H9 (cell line): Measurements from ENCODE around the gene SEMA4D. TPM values are rescaled to one million over a fixed set of nuclear protein-coding genes. Genes with fewer than 3 reads are reported as not detected.

Source experiments
- DNase-seq: peaks from one replicate; pipeline ENCODE4 v3.0.0-alpha.2; 2017
- H2AFZ ChIP-seq: one replicate; pipeline ENCODE4 v1.6.1; 2013; ENCODE audit warnings: mild to moderate bottlenecking, low read length, control low read depth, moderate library complexity
- H2AK5ac ChIP-seq: 2 replicates; pipeline ENCODE4 v1.6.1; 2013; ENCODE audit warnings: low read length, control low read depth, mixed read lengths; ENCODE audit not compliant: insufficient read length
- H2BK120ac ChIP-seq: one replicate; pipeline ENCODE4 v1.6.1; 2013; ENCODE audit warnings: low read depth, mild to moderate bottlenecking, low read length, control low read depth, inconsistent platforms; ENCODE audit not compliant: poor library complexity, severe bottlenecking
- H2BK12ac ChIP-seq: 2 replicates; pipeline ENCODE4 v1.6.1; 2013; ENCODE audit warnings: low read length, control low read depth, mixed read lengths, low read depth; ENCODE audit not compliant: insufficient read length
- H2BK15ac ChIP-seq: 2 replicates; pipeline ENCODE4 v1.6.1; 2013; ENCODE audit warnings: low read depth, low read length, control low read depth
- H2BK20ac ChIP-seq: one replicate; pipeline ENCODE4 v1.6.1; 2013; ENCODE audit warnings: low read depth, mild to moderate bottlenecking, low read length, control low read depth, inconsistent platforms; ENCODE audit not compliant: poor library complexity, severe bottlenecking
- H2BK5ac ChIP-seq: 2 replicates; pipeline ENCODE4 v1.6.1; 2013; ENCODE audit warnings: low read length, control low read depth, mixed read lengths; ENCODE audit not compliant: insufficient read length
- H3K14ac ChIP-seq: 2 replicates; pipeline ENCODE4 v1.6.1; 2013; ENCODE audit warnings: low read length, control low read depth; ENCODE audit not compliant: insufficient read depth
- H3K18ac ChIP-seq: 2 replicates; pipeline ENCODE4 v1.6.1; 2013; ENCODE audit warnings: low read depth, mild to moderate bottlenecking, mixed read lengths, low read length, control low read depth; ENCODE audit not compliant: insufficient read length
- H3K23ac ChIP-seq: 2 replicates; pipeline ENCODE4 v1.6.1; 2013; ENCODE audit warnings: low read length, control low read depth, mixed read lengths, low read depth; ENCODE audit not compliant: insufficient read length
- H3K23me2 ChIP-seq: 2 replicates; pipeline ENCODE4 v1.6.1; 2013; ENCODE audit warnings: low read depth, mild to moderate bottlenecking, mixed read lengths, low read length, control low read depth; ENCODE audit not compliant: insufficient read length, poor library complexity, severe bottlenecking
- H3K27ac ChIP-seq: 2 replicates; pipeline ENCODE4 v1.5.1; 2013; ENCODE audit warnings: low read length, control low read depth, mixed read lengths, low read depth; ENCODE audit not compliant: insufficient read length
- H3K27me3 ChIP-seq: 2 replicates; pipeline ENCODE4 v1.6.1; 2013; ENCODE audit warnings: low read length, control low read depth, inconsistent platforms; ENCODE audit not compliant: insufficient read depth
- H3K4ac ChIP-seq: 2 replicates; pipeline ENCODE4 v1.6.1; 2013; ENCODE audit warnings: low read depth, mild to moderate bottlenecking, control low read depth, inconsistent platforms, low read length, moderate library complexity
- H3K4me1 ChIP-seq: 2 replicates; pipeline ENCODE4 v1.6.1; 2013; ENCODE audit warnings: low read length, control low read depth, inconsistent platforms; ENCODE audit not compliant: insufficient read depth
- H3K4me2 ChIP-seq: 2 replicates; pipeline ENCODE4 v1.6.1; 2013; ENCODE audit warnings: low read length, control low read depth, mixed read lengths; ENCODE audit not compliant: insufficient read length, insufficient read depth
- H3K56ac ChIP-seq: 2 replicates; pipeline ENCODE4 v1.6.1; 2013; ENCODE audit warnings: low read depth, mild to moderate bottlenecking, mixed read lengths, low read length, control low read depth; ENCODE audit not compliant: insufficient read length
- H3K79me1 ChIP-seq: 2 replicates; pipeline ENCODE4 v1.6.1; 2013; ENCODE audit warnings: low read depth, mild to moderate bottlenecking, moderate library complexity, low read length, control low read depth, inconsistent platforms; ENCODE audit not compliant: insufficient read depth, poor library complexity, severe bottlenecking
- H3K79me2 ChIP-seq: 2 replicates; pipeline ENCODE4 v1.6.1; 2013; ENCODE audit warnings: low read length, control low read depth, inconsistent platforms; ENCODE audit not compliant: insufficient read depth
- H3K9ac ChIP-seq: 2 replicates; pipeline ENCODE4 v1.6.1; 2013; ENCODE audit warnings: low read length, control low read depth, mixed read lengths; ENCODE audit not compliant: insufficient read length; ENCODE audit errors: extremely low read depth
- H3K9me3 ChIP-seq: one replicate; pipeline ENCODE4 v1.6.1; 2013; ENCODE audit warnings: low read depth, low read length, inconsistent platforms; ENCODE audit not compliant: control insufficient read depth
- H3T11ph ChIP-seq: one replicate; pipeline ENCODE4 v1.6.1; 2013; ENCODE audit warnings: mild to moderate bottlenecking, low read length, control low read depth, inconsistent platforms
- H4K20me1 ChIP-seq: one replicate; pipeline ENCODE4 v1.6.1; 2013; ENCODE audit not compliant: control insufficient read depth, insufficient read length, insufficient read depth
- H4K5ac ChIP-seq: 2 replicates; pipeline ENCODE4 v1.6.1; 2013; ENCODE audit warnings: low read depth, mild to moderate bottlenecking, mixed read lengths, low read length, control low read depth; ENCODE audit not compliant: insufficient read length
- H4K8ac ChIP-seq: replicated peaks from 2 replicates; pipeline ENCODE4 v1.6.1; 2013; ENCODE audit warnings: low read length, control low read depth, mixed read lengths, low read depth; ENCODE audit not compliant: insufficient read length
- H4K91ac ChIP-seq: 2 replicates; pipeline ENCODE4 v1.6.1; 2013; ENCODE audit warnings: low read depth, mild to moderate bottlenecking, moderate library complexity, mixed read lengths, low read length, control low read depth; ENCODE audit not compliant: insufficient read length
- H3K27ac Mint-ChIP-seq, 3 experiments: 2 replicates in 2 of 3; 3 replicates in 1 of 3; pipeline ENCODE4 v1.8.0; 2020 to 2021; ENCODE audit warnings: mixed read lengths in 3 of 3, mild to moderate bottlenecking in 1 of 3, moderate library complexity in 1 of 3
- H3K27me3 Mint-ChIP-seq: 2 replicates; pipeline ENCODE4 v1.8.0; 2021; ENCODE audit warnings: low read depth, mild to moderate bottlenecking, moderate library complexity, mixed read lengths
- H3K36me3 Mint-ChIP-seq, 3 experiments: 2 replicates in 2 of 3; 3 replicates in 1 of 3; pipeline ENCODE4 v1.8.0; 2020 to 2021; ENCODE audit warnings: low read depth in 3 of 3, mixed read lengths in 3 of 3; ENCODE audit not compliant: insufficient read depth in 1 of 3
- H3K4me1 Mint-ChIP-seq, 2 experiments: 2 replicates each; pipeline ENCODE4 v1.8.0; 2020; ENCODE audit warnings: mixed read lengths in 2 of 2
- H3K4me3 Mint-ChIP-seq, 2 experiments: 2 replicates in 1 of 2; 3 replicates in 1 of 2; pipeline ENCODE4 v1.8.0; 2020 to 2021; ENCODE audit warnings: mild to moderate bottlenecking in 2 of 2, mixed read lengths in 2 of 2, moderate library complexity in 1 of 2
- H3K9me3 Mint-ChIP-seq, 2 experiments: 2 replicates in 1 of 2; 3 replicates in 1 of 2; pipeline ENCODE4 v1.8.0; 2020; ENCODE audit warnings: mild to moderate bottlenecking in 2 of 2, mixed read lengths in 2 of 2, moderate library complexity in 1 of 2
- CTCF ChIP-seq: fragments of 200-600 bp; sonication (generic); conservative IDR thresholded peaks from 3 replicates; pipeline ENCODE4 v1.8.0; 2021; ENCODE audit warnings: antibody characterized with exemption, mild to moderate bottlenecking
- WGBS: extraction: QIAGEN DNeasy Blood & Tissue Kit; methylation state at CpG from one replicate; pipeline ENCODE4 v1.1.7; 2013; ENCODE audit warnings: missing lambda C conversion rate, low lambda C conversion rate, mixed read lengths; ENCODE audit not compliant: insufficient read length; ENCODE audit errors: extremely low coverage; 5-methylcytosine and 5-hydroxymethylcytosine counted together
- total RNA-seq: library from RNA; stranded (reverse); gene quantifications from 2 replicates; pipeline ENCODE4 v1.2.1, GENCODE V29; 2021

SEMA4D gene
- total RNA-seq, 1 experiment from 2014 or later = 47.2 TPM

GRCh38 chr9:89380437-89381307, 117.2 kb downstream of the SEMA4D start:
- H2BK20ac ChIP-seq = no peak overlapping the region
- no peak for TF ChIP-seq CTCF
- no peak overlapping the region for H3K27ac ChIP-seq
- H4K8ac ChIP-seq = no peak overlapping the region
- Mint-ChIP-seq H3K27me3 (no peaks in the 10 kb centered on the region), H3K27ac (peak overlapping the region in 2 of 3 experiments; percentile 16 to 24; a peak in 2 of 7 replicates), H3K36me3 (peaks cover 15 to 76% (median 73%) of the 10 kb centered on the region in 3 experiments; a peak in 6 of 7 replicates), H3K9me3 (no peaks in the 10 kb centered on the region), H3K4me1 (peaks cover 3% of the 10 kb centered on the region in 2 experiments; a peak in 2 of 4 replicates), H3K4me3 (no peak overlapping the region)
- H4K20me1 ChIP-seq = no peaks in the 10 kb centered on the region
- no peak overlapping the region for H3K9ac ChIP-seq
- H3K23me2 ChIP-seq = no peaks in the 10 kb centered on the region
- H3K56ac ChIP-seq = no peak overlapping the region
- H2BK12ac ChIP-seq = no peak overlapping the region
- H2AK5ac ChIP-seq = no peak overlapping the region
- no peak overlapping the region for H3K14ac ChIP-seq
- H3K18ac ChIP-seq = no peak overlapping the region
- H3K27me3 ChIP-seq = no peaks in the 10 kb centered on the region
- H4K5ac ChIP-seq = no peak overlapping the region
- no peak overlapping the region for H2AFZ ChIP-seq
- H3K4ac ChIP-seq = no peak overlapping the region
- H3K4me2 ChIP-seq = no peak overlapping the region
- H3K79me2 ChIP-seq = no peaks in the 10 kb centered on the region
- H3K9me3 ChIP-seq = no peaks in the 10 kb centered on the region
- DNase-seq = no peak
- no peaks in the 10 kb centered on the region for H3K79me1 ChIP-seq
- no peak overlapping the region for H2BK120ac ChIP-seq
- no peak overlapping the region for H2BK5ac ChIP-seq
- WGBS = no CpG with 5 or more reads among the region's 26 CpGs
- no peak overlapping the region for H3T11ph ChIP-seq
- H2BK15ac ChIP-seq = no peak overlapping the region
- no peak overlapping the region for H3K23ac ChIP-seq
- H3K4me1 ChIP-seq = no peaks in the 10 kb centered on the region
- H4K91ac ChIP-seq = no peak overlapping the region
